HepG2 (cell line): ENCODE data around the gene SPSB1. TPM values are rescaled to one million over a fixed set of nuclear protein-coding genes. Genes with fewer than 3 reads are reported as not detected.

Experiments used
- ATAC-seq: fragments of 200-7000 bp; cut with Tn5 transposase; 3 replicates; pipeline ENCODE4 v1.9.1; 2020; ENCODE audit warnings: mild to moderate bottlenecking, moderate library complexity
- BruUV-seq: library from RNA; stranded (reverse); fragments of 400-500 nt; replicated peaks from 2 replicates; lab custom pipeline; 2021; lab: Mats Ljungman, UMichigan
- CTCF ChIA-PET: fragments of 300-600 bp; formaldehyde crosslinking; extraction: SDS; loops from one replicate; lab custom pipeline; 2021; ENCODE audit warnings: low total read pairs, inconsistent platforms, low intra/inter-chr PET ratio; lab: Yijun Ruan, JAX
- POLR2A ChIA-PET: fragments of 350-600 bp; sonication (Branson Sonifier 250); formaldehyde crosslinking; loops from one replicate; lab custom pipeline; 2020; ENCODE audit warnings: antibody characterized with exemption, inconsistent platforms; lab: Yijun Ruan, JAX
- DNase-seq: peaks from one replicate; pipeline ENCODE4 v3.0.0-alpha.2; 2015; ENCODE audit warnings: low spot score
- FAIRE-seq: peaks from 3 replicates; lab custom pipeline; 2011; peaks lifted over from hg19 to GRCh38; lab: Jason Lieb, UNC
- H2AFZ ChIP-seq: one replicate; pipeline ENCODE4 v1.6.1; 2011; ENCODE audit warnings: low read length, inconsistent platforms
- H3K27ac ChIP-seq: fragments of 300-600 bp; 3 replicates; pipeline ENCODE4 v1.8.0; 2011; ENCODE audit warnings: mixed run types, mild to moderate bottlenecking, mixed read lengths, low read length, inconsistent platforms; ENCODE audit not compliant: insufficient read depth; ENCODE audit errors: extremely low read length
- H3K27me3 ChIP-seq, 2 experiments: fragments of 200-600 bp in 1 of 2; 2 replicates in 1 of 2; 3 replicates in 1 of 2; pipeline versions ENCODE4 v1.6.0 to v1.8.0; 2011; ENCODE audit warnings: low read length in 2 of 2, mild to moderate bottlenecking in 2 of 2, moderate library complexity in 2 of 2, inconsistent platforms in 1 of 2; ENCODE audit not compliant: insufficient read depth in 2 of 2, control insufficient read depth in 1 of 2
- H3K36me3 ChIP-seq, 2 experiments: fragments of 200-600 bp in 1 of 2; replicated peaks in 1 of 2; 2 replicates in 1 of 2; 3 replicates in 1 of 2; pipeline versions ENCODE4 v1.5.1 to v1.8.0; 2011; ENCODE audit warnings: low read length in 2 of 2, inconsistent platforms in 1 of 2; ENCODE audit not compliant: insufficient read depth in 2 of 2, control insufficient read depth in 1 of 2
- H3K4me1 ChIP-seq: 2 replicates; pipeline ENCODE4 v1.5.1; 2012; ENCODE audit warnings: low read length, inconsistent platforms; ENCODE audit not compliant: insufficient read depth
- H3K4me2 ChIP-seq: 2 replicates; pipeline ENCODE4 v1.6.0; 2011; ENCODE audit warnings: low read depth, low read length, inconsistent platforms
- H3K4me3 ChIP-seq, 3 experiments: fragments of 200-600 bp in 1 of 3; sonication (generic), shearing (Covaris generic) in 1 of 3; replicated peaks in 1 of 3; 2 replicates each; pipeline ENCODE4 v1.5.1; 2011 to 2016; ENCODE audit warnings: low read length in 3 of 3, inconsistent platforms in 2 of 3, low read depth in 2 of 3, mild to moderate bottlenecking in 2 of 3, control low read depth in 1 of 3, mixed read lengths in 1 of 3; ENCODE audit not compliant: insufficient read depth in 1 of 3
- H3K79me2 ChIP-seq: one replicate; pipeline ENCODE4 v1.6.1; 2011; ENCODE audit warnings: low read length, inconsistent platforms; ENCODE audit not compliant: insufficient read depth
- H3K9ac ChIP-seq: 2 replicates; pipeline ENCODE4 v1.6.0; 2011; ENCODE audit warnings: mild to moderate bottlenecking, low read depth, low read length, inconsistent platforms; ENCODE audit not compliant: insufficient read depth
- H3K9me3 ChIP-seq: 2 replicates; pipeline ENCODE4 v1.5.1; 2012; ENCODE audit warnings: mild to moderate bottlenecking, low read length
- H4K20me1 ChIP-seq: 2 replicates; pipeline ENCODE4 v1.6.0; 2011; ENCODE audit warnings: inconsistent platforms, mild to moderate bottlenecking, low read length, moderate library complexity; ENCODE audit not compliant: insufficient read depth
- CCAR2 ChIP-seq: fragments of 200-400 bp; formaldehyde crosslinking; optimal IDR thresholded peaks from 2 replicates; pipeline ENCODE3; 2018; ENCODE audit warnings: low read depth, mild to moderate bottlenecking, low read length, moderate library complexity
- NR2C2 ChIP-seq: sonication (generic); formaldehyde crosslinking; IDR thresholded peaks from 2 replicates; pipeline ENCODE4 v1.4.0; 2020; ENCODE audit warnings: missing genetic modification reagents, mild to moderate bottlenecking, moderate library complexity, borderline replicate concordance
- RFX1 ChIP-seq: fragments of 450-650 bp; IDR thresholded peaks from 2 replicates; pipeline ENCODE4 v1.6.1; 2017
- SP4 ChIP-seq: sonication (generic); formaldehyde crosslinking; IDR thresholded peaks from 2 replicates; pipeline ENCODE4 v1.8.1; 2023; ENCODE audit warnings: mild to moderate bottlenecking, missing genetic modification reagents
- SRF ChIP-seq: IDR thresholded peaks from 2 replicates; pipeline ENCODE4 v1.6.1; 2011; ENCODE audit warnings: mild to moderate bottlenecking, low read depth, low read length, moderate library complexity
- TCF12 ChIP-seq, 2 experiments: fragments of 450-650 bp in 1 of 2; sonication (generic) in 1 of 2; formaldehyde crosslinking in 1 of 2; IDR thresholded peaks; 2 replicates each; pipeline versions ENCODE4 v1.6.1 to v1.8.0; 2017 to 2022; ENCODE audit warnings: antibody characterized with exemption in 1 of 2, mild to moderate bottlenecking in 1 of 2, missing genetic modification reagents in 1 of 2, moderate library complexity in 1 of 2
- ZBTB10 ChIP-seq: sonication (generic); formaldehyde crosslinking; IDR thresholded peaks from 2 replicates; pipeline ENCODE4 v1.4.0; 2020; ENCODE audit warnings: missing genetic modification reagents, borderline replicate concordance
- ZBTB8A ChIP-seq: sonication (generic); formaldehyde crosslinking; IDR thresholded peaks from 2 replicates; pipeline ENCODE4 v1.4.0; 2020; ENCODE audit warnings: mild to moderate bottlenecking, low read depth, missing genetic modification reagents, borderline replicate concordance
- ZFP36L1 ChIP-seq: sonication (generic); formaldehyde crosslinking; IDR thresholded peaks from 2 replicates; pipeline ENCODE4 v1.8.0; 2022; ENCODE audit warnings: mild to moderate bottlenecking, missing genetic modification reagents, moderate library complexity
- ZMYM4 ChIP-seq: sonication (generic); formaldehyde crosslinking; IDR thresholded peaks from 2 replicates; pipeline ENCODE4 v1.8.1; 2023; ENCODE audit warnings: mild to moderate bottlenecking, missing genetic modification reagents
- ZNF503 ChIP-seq: sonication (generic); formaldehyde crosslinking; IDR thresholded peaks from 2 replicates; pipeline ENCODE4 v1.4.0; 2020; ENCODE audit warnings: missing genetic modification reagents
- ZNF567 ChIP-seq: sonication (generic); formaldehyde crosslinking; IDR thresholded peaks from 2 replicates; pipeline ENCODE4 v1.8.1; 2023; ENCODE audit warnings: mild to moderate bottlenecking, missing genetic modification reagents, borderline replicate concordance
- ZNF768 ChIP-seq: sonication (generic); formaldehyde crosslinking; IDR thresholded peaks from 2 replicates; pipeline ENCODE4 v1.4.0; 2020; ENCODE audit warnings: missing genetic modification reagents
- WGBS: methylation state at CpG from one replicate; pipeline ENCODE4 v1.1.6; 2017; ENCODE audit warnings: low lambda C conversion rate; 5-methylcytosine and 5-hydroxymethylcytosine counted together
- in situ Hi-C: cut with HindIII; loops from 2 replicates; pipeline ENCODE4 v1.10.0; 2017; ENCODE audit warnings: low pct_unique_long_range_greater_than_20kb; ENCODE audit not compliant: extremely low pct_ligation_motif_present
- intact Hi-C: fragments of 100-400 bp; cut with micrococcal nuclease; formaldehyde crosslinking; loops from one replicate; pipeline ENCODE4 v1.10.0; 2022; ENCODE audit not compliant: unreplicated experiment
- polyA plus RNA-seq, 8 experiments: library from polyadenylated mRNA; depleted of rRNA in 3 of 8; stranded (reverse) in 7 of 8; unstranded in 1 of 8; fragments of >200 nt; fragmentation: Illumina TruSeq in 4 of 8; extraction: Trizol in 4 of 8; gene quantifications; 2 replicates each; pipeline versions ENCODE4 v1.2.1 to v1.2.3, GENCODE V29; 2011 to 2016; ENCODE audit warnings: low read depth in 4 of 8, missing spikeins in 1 of 8, mixed read lengths in 1 of 8; ENCODE audit not compliant: insufficient read depth in 1 of 8
- total RNA-seq, 5 experiments: library from RNA; depleted of rRNA; stranded (reverse); fragments of >200 nt; fragmentation: Illumina TruSeq; extraction: Trizol; gene quantifications; 2 replicates each; pipeline ENCODE4 v1.2.3, GENCODE V29; 2016; ENCODE audit warnings: low read depth in 1 of 5
- TF ChIP-seq, protein P1 (sequence below): sonication (generic); formaldehyde crosslinking; IDR thresholded peaks from 2 replicates; pipeline ENCODE4 v1.5.1; 2020; ENCODE audit warnings: mild to moderate bottlenecking, missing genetic modification reagents, borderline replicate concordance
- TF ChIP-seq, protein P2 (sequence below): sonication (generic); formaldehyde crosslinking; IDR thresholded peaks from 2 replicates; pipeline ENCODE4 v1.5.0; 2020; ENCODE audit warnings: missing genetic modification reagents, mild to moderate bottlenecking, borderline replicate concordance
- TF ChIP-seq, protein P3 (sequence below): sonication (generic); formaldehyde crosslinking; IDR thresholded peaks from 2 replicates; pipeline ENCODE4 v1.5.0; 2020; ENCODE audit warnings: mild to moderate bottlenecking, missing genetic modification reagents, moderate library complexity

The SPSB1 gene
- total and polyA plus RNA-seq, 2 of the 13 experiments (the other 11 are each of a cell fraction or from before 2014, with no cell fraction given): 5.0 to 8.0 TPM

DNA sequence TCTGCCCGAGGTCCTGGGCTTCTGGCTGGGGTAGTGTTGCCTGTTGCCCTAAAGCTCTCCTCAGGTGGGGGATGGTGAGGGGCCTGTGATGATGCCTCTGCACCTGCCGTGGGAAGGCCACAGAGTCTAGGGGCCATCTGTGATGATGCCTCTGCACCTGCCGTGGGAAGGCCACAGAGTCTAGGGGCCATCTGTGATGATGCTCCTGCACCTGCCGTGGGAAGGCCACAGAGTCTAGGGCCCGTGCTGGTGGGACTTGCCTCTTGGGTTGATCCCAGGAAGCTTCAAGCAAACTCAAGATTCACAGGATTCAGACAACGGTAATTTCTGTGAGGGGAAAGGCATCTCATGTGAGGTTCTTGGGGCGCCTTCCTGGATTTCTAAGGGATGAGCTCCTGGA lies 17.3 kb downstream of the SPSB1 start (continued):
- TF ChIP-seq ZNF503: no peak
- TF ChIP-seq SRF: no peak
- TF ChIP-seq ZNF567 (CRISPR knock-in tag): no peak
- no peak for TF ChIP-seq ZBTB8A
- TF ChIP-seq RFX1: no peak
- TF ChIP-seq, protein P1, sequence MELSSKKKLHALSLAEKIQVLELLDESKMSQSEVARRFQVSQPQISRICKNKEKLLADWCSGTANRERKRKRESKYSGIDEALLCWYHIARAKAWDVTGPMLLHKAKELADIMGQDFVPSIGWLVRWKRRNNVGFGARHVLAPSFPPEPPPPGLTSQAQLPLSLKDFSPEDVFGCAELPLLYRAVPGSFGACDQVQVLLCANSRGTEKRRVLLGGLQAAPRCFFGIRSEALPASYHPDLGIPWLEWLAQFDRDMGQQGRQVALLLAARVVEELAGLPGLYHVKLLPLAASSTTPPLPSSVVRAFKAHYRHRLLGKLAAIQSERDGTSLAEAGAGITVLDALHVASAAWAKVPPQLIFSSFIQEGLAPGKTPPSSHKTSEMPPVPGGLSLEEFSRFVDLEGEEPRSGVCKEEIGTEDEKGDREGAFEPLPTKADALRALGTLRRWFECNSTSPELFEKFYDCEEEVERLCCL: no peak

GRCh38 chr1:9311029-9311428 lies 18.3 kb downstream of the SPSB1 start:
- Histone ChIP-seq H3K79me2 (no peaks in the 10 kb centered on the region), H3K36me3 (no peaks in the 10 kb centered on the region), H3K9me3 (no peaks in the 10 kb centered on the region), H3K4me2 (no peak overlapping the region), H3K27me3 (no peaks in the 10 kb centered on the region), H3K4me3 (no peak overlapping the region), H4K20me1 (no peaks in the 10 kb centered on the region), H3K27ac (no peak overlapping the region), H2AFZ (no peak overlapping the region), H3K4me1 (no peaks in the 10 kb centered on the region), H3K9ac (no peak overlapping the region)
- ChIA-PET CTCF (no interaction called here), POLR2A (no interaction called here)
- no TSS peak for BruUV-seq
- intact Hi-C loops: no loop called here
- in situ Hi-C loops: no loop called here
- ATAC-seq (no peak), FAIRE-seq (no peak), DNase-seq (no peak)
- WGBS: 97% methylated on average over 10 of the region's 10 CpGs
- TF ChIP-seq CCAR2 (no peak), ZNF768 (no peak), ZMYM4 (no peak), NR2C2 (CRISPR knock-in tag) (no peak), ZFP36L1 (CRISPR knock-in tag) (no peak), ZBTB10 (CRISPR knock-in tag) (no peak), TCF12 (IDR thresholded peaks at IDR 0.05) (no peak), TCF12 (CRISPR knock-in tag; IDR thresholded peaks at IDR 0.05) (no peak), SP4 (CRISPR knock-in tag) (no peak)
- TF ChIP-seq, protein P2, sequence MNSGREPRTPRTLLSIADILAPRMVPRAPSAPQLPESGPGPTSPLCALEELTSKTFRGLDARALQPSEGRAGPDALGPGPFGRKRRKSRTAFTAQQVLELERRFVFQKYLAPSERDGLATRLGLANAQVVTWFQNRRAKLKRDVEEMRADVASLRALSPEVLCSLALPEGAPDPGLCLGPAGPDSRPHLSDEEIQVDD: no peak
- TF ChIP-seq, protein P3, sequence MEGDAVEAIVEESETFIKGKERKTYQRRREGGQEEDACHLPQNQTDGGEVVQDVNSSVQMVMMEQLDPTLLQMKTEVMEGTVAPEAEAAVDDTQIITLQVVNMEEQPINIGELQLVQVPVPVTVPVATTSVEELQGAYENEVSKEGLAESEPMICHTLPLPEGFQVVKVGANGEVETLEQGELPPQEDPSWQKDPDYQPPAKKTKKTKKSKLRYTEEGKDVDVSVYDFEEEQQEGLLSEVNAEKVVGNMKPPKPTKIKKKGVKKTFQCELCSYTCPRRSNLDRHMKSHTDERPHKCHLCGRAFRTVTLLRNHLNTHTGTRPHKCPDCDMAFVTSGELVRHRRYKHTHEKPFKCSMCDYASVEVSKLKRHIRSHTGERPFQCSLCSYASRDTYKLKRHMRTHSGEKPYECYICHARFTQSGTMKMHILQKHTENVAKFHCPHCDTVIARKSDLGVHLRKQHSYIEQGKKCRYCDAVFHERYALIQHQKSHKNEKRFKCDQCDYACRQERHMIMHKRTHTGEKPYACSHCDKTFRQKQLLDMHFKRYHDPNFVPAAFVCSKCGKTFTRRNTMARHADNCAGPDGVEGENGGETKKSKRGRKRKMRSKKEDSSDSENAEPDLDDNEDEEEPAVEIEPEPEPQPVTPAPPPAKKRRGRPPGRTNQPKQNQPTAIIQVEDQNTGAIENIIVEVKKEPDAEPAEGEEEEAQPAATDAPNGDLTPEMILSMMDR (CRISPR knock-in tag): no peak
